NT2/D1 (cell line): Measurements from ENCODE around the gene MAN2A1.

Experiments
- SUZ12 ChIP-seq: IDR thresholded peaks from 2 replicates; pipeline ENCODE4 v1.6.1; 2011; ENCODE audit not compliant: insufficient read length, insufficient read depth; ENCODE audit errors: extremely low read depth
- YY1 ChIP-seq: IDR thresholded peaks from 2 replicates; pipeline ENCODE4 v1.6.1; 2011; ENCODE audit not compliant: insufficient read length, insufficient read depth
- ZNF274 ChIP-seq: IDR thresholded peaks from 2 replicates; pipeline ENCODE4 v1.6.1; 2011; ENCODE audit warnings: mild to moderate bottlenecking, low read depth, low read length

GRCh38 chr5:109855056-109855455, 165.3 kb downstream of the MAN2A1 start:
- TF ChIP-seq ZNF274 (no peak), YY1 (no peak), SUZ12 (no peak)
